Astrocyte (in vitro differentiated cells and primary cell): ENCODE results near the gene KRT82. TPM values are rescaled to one million over a fixed set of nuclear protein-coding genes. Genes with fewer than 3 reads are reported as not detected.

Source experiments
- DNase-seq: peaks from one replicate; pipeline ENCODE4 v3.0.0-alpha.2; 2010; ENCODE audit warnings: low read depth
- FAIRE-seq: peaks from 2 replicates; lab custom pipeline; 2011; peaks lifted over from hg19 to GRCh38; lab: Jason Lieb, UNC
- H2AFZ ChIP-seq: 2 replicates; pipeline ENCODE4 v1.6.0; 2012; ENCODE audit warnings: low read depth, low read length, inconsistent platforms
- H3K27ac ChIP-seq: 2 replicates; pipeline ENCODE4 v1.5.1; 2011; ENCODE audit warnings: low read depth, low read length, inconsistent platforms
- H3K27me3 ChIP-seq: 2 replicates; pipeline ENCODE4 v1.6.0; 2011; ENCODE audit warnings: low read length, inconsistent platforms; ENCODE audit not compliant: insufficient read depth
- H3K36me3 ChIP-seq: 2 replicates; pipeline ENCODE4 v1.5.1; 2011; ENCODE audit warnings: low read length, inconsistent platforms; ENCODE audit not compliant: insufficient read depth
- H3K4me1 ChIP-seq: 2 replicates; pipeline ENCODE4 v1.5.1; 2011; ENCODE audit warnings: low read length, inconsistent platforms; ENCODE audit not compliant: insufficient read depth
- H3K4me2 ChIP-seq: 2 replicates; pipeline ENCODE4 v1.6.0; 2012; ENCODE audit warnings: low read length, inconsistent platforms
- H3K4me3 ChIP-seq: 2 replicates; pipeline ENCODE4 v1.5.1; 2011; ENCODE audit warnings: low read depth, mild to moderate bottlenecking, low read length, inconsistent platforms; ENCODE audit not compliant: insufficient read depth
- H3K79me2 ChIP-seq: 2 replicates; pipeline ENCODE4 v1.6.0; 2012; ENCODE audit warnings: mild to moderate bottlenecking, low read length, inconsistent platforms; ENCODE audit not compliant: insufficient read depth
- H3K9ac ChIP-seq: 2 replicates; pipeline ENCODE4 v1.6.0; 2012; ENCODE audit warnings: mild to moderate bottlenecking, low read length, inconsistent platforms
- H3K9me3 ChIP-seq: 2 replicates; pipeline ENCODE4 v1.5.1; 2012; ENCODE audit warnings: low read depth, mild to moderate bottlenecking, low read length, inconsistent platforms; ENCODE audit not compliant: insufficient read depth
- H4K20me1 ChIP-seq: 2 replicates; pipeline ENCODE4 v1.6.0; 2012; ENCODE audit warnings: low read length, inconsistent platforms; ENCODE audit not compliant: insufficient read depth
- H3K27ac Mint-ChIP-seq: one replicate; pipeline ENCODE4 v1.8.0; 2021; ENCODE audit warnings: mild to moderate bottlenecking, mixed read lengths; ENCODE audit not compliant: unreplicated experiment
- H3K27me3 Mint-ChIP-seq: one replicate; pipeline ENCODE4 v1.8.0; 2021; ENCODE audit warnings: low read depth, mixed read lengths; ENCODE audit not compliant: unreplicated experiment
- H3K36me3 Mint-ChIP-seq: one replicate; pipeline ENCODE4 v1.8.0; 2021; ENCODE audit warnings: low read depth, mixed read lengths; ENCODE audit not compliant: unreplicated experiment
- H3K4me1 Mint-ChIP-seq: one replicate; pipeline ENCODE4 v1.8.0; 2021; ENCODE audit warnings: low read depth, mixed read lengths; ENCODE audit not compliant: unreplicated experiment
- H3K4me3 Mint-ChIP-seq: one replicate; pipeline ENCODE4 v1.8.0; 2021; ENCODE audit warnings: mild to moderate bottlenecking, moderate library complexity, mixed read lengths; ENCODE audit not compliant: unreplicated experiment
- H3K9me3 Mint-ChIP-seq: one replicate; pipeline ENCODE4 v1.8.0; 2021; ENCODE audit warnings: mild to moderate bottlenecking, mixed read lengths; ENCODE audit not compliant: unreplicated experiment
- CTCF ChIP-seq: IDR thresholded peaks from 2 replicates; pipeline ENCODE4 v1.5.1; 2011; ENCODE audit warnings: low read depth, mild to moderate bottlenecking, inconsistent platforms, low read length, moderate library complexity; ENCODE audit not compliant: insufficient read depth
- EZH2 ChIP-seq: IDR thresholded peaks from 2 replicates; pipeline ENCODE4 v1.6.1; 2012; ENCODE audit warnings: mild to moderate bottlenecking, low read length, inconsistent platforms; ENCODE audit not compliant: insufficient read depth
- total RNA-seq: library from RNA; stranded (reverse); gene quantifications from 2 replicates; pipeline ENCODE4 v1.2.1, GENCODE V29; 2021

The KRT82 gene
- total RNA-seq, 1 donor from 2014 or later, result not detected

GRCh38 chr12:52402873-52403540, 3.1 kb downstream of the KRT82 start:
- TF ChIP-seq EZH2 (no peak), CTCF (no peak)
- H3K4me1 Mint-ChIP-seq, result no peaks in the 10 kb centered on the region
- Histone ChIP-seq H3K4me1 (no peaks in the 10 kb centered on the region), H3K27me3 (peaks cover 6% of the 10 kb centered on the region), H3K4me3 (no peak overlapping the region), H3K9ac (no peak overlapping the region), H2AFZ (no peak overlapping the region), H3K9me3 (no peaks in the 10 kb centered on the region), H3K4me2 (no peak overlapping the region), H4K20me1 (no peaks in the 10 kb centered on the region), H3K79me2 (no peaks in the 10 kb centered on the region), H3K36me3 (no peaks in the 10 kb centered on the region), H3K27ac (no peak overlapping the region)
- DNase-seq (no peak), FAIRE-seq (no peak)
- H3K27me3 Mint-ChIP-seq, result peaks cover 74% of the 10 kb centered on the region
- H3K27ac Mint-ChIP-seq, result no peak overlapping the region
- no peaks in the 10 kb centered on the region for H3K36me3 Mint-ChIP-seq
- peaks cover 3% of the 10 kb centered on the region for H3K9me3 Mint-ChIP-seq
- no peak overlapping the region for H3K4me3 Mint-ChIP-seq

GRCh38 chr12:52402377-52402776, 3.8 kb downstream of the KRT82 start:
- H3K27me3 ChIP-seq, result peaks cover 10% of the 10 kb centered on the region
- no peak overlapping the region for H3K4me3 ChIP-seq
- H3K9me3 ChIP-seq, result no peaks in the 10 kb centered on the region
- H3K4me1 Mint-ChIP-seq, result no peaks in the 10 kb centered on the region
- H3K36me3 Mint-ChIP-seq, result no peaks in the 10 kb centered on the region
- no peak overlapping the region for H3K4me3 Mint-ChIP-seq
- no peak overlapping the region for H2AFZ ChIP-seq
- H3K4me2 ChIP-seq, result no peak overlapping the region
- no peaks in the 10 kb centered on the region for H3K79me2 ChIP-seq
- no peaks in the 10 kb centered on the region for H3K4me1 ChIP-seq
- H3K27me3 Mint-ChIP-seq, result peaks cover 81% of the 10 kb centered on the region
- no peaks in the 10 kb centered on the region for H3K36me3 ChIP-seq
- peaks cover 3% of the 10 kb centered on the region for H3K9me3 Mint-ChIP-seq
- no peak for TF ChIP-seq CTCF
- no peak for TF ChIP-seq EZH2
- no peak overlapping the region for H3K27ac ChIP-seq
- no peak overlapping the region for H3K27ac Mint-ChIP-seq
- DNase-seq, result no peak
- FAIRE-seq, result no peak
- no peak overlapping the region for H3K9ac ChIP-seq
- no peaks in the 10 kb centered on the region for H4K20me1 ChIP-seq

DNA sequence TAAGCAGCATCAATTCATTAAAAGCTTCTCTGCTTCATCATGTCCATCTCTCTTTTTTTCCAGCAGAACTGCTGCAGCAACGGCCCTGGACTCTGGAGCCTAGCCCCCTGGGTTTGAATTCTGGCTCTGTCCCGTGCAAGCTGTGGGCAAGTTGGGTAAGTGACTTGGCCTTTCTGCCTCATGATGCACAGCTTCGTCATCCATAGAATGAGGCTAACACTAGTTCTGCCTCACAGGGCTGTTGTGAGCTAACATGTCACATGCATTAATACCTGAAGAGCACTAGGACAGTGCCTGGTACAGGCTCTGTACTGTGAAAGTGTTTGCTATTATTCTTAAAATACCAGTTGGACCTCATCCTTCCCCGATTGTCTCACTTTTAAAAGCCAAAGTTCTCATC, 4.2 kb downstream of the KRT82 start:
- no peaks in the 10 kb centered on the region for H3K36me3 ChIP-seq
- H3K27me3 ChIP-seq, result peaks cover 13% of the 10 kb centered on the region
- peaks cover 3% of the 10 kb centered on the region for H3K9me3 Mint-ChIP-seq
- H3K27ac ChIP-seq, result no peak overlapping the region
- H4K20me1 ChIP-seq, result no peaks in the 10 kb centered on the region
- H3K27me3 Mint-ChIP-seq, result peaks cover 83% of the 10 kb centered on the region
- H3K9me3 ChIP-seq, result no peaks in the 10 kb centered on the region
- H3K4me3 Mint-ChIP-seq, result no peak overlapping the region
- H3K4me1 ChIP-seq, result no peaks in the 10 kb centered on the region
- no peaks in the 10 kb centered on the region for H3K36me3 Mint-ChIP-seq
- FAIRE-seq (no peak), DNase-seq (no peak)
- H3K4me3 ChIP-seq, result no peak overlapping the region
- H3K4me2 ChIP-seq, result no peak overlapping the region
- no peaks in the 10 kb centered on the region for H3K79me2 ChIP-seq
- no peak for TF ChIP-seq CTCF
- no peak for TF ChIP-seq EZH2
- H3K4me1 Mint-ChIP-seq, result no peaks in the 10 kb centered on the region
- no peak overlapping the region for H3K27ac Mint-ChIP-seq
- H3K9ac ChIP-seq, result no peak overlapping the region
- no peak overlapping the region for H2AFZ ChIP-seq
